ENCODE results near the gene PLD4.
"Not testable (repeated sequence)": the region's sequence is repeated elsewhere in the genome, so short reads cannot be mapped to it uniquely, and the experiment has no call there.

Gene PLD4

GRCh38 chr14:104939666-104940410 is 15.2 kb downstream of the PLD4 start:
- DNase-seq (ENCODE audit: low read depth in 4 of 4, low spot score in 1 of 4): no peak

GRCh38 chr14:104940526-104941150 is 16.0 kb downstream of the PLD4 start:
- DNase-seq (ENCODE audit: low read depth in 4 of 4, low spot score in 1 of 4): no peak

GRCh38 chr14:104941508-104942365 is 17.1 kb downstream of the PLD4 start:
- DNase-seq (ENCODE audit: low read depth in 4 of 4, low spot score in 1 of 4): no peak

DNA sequence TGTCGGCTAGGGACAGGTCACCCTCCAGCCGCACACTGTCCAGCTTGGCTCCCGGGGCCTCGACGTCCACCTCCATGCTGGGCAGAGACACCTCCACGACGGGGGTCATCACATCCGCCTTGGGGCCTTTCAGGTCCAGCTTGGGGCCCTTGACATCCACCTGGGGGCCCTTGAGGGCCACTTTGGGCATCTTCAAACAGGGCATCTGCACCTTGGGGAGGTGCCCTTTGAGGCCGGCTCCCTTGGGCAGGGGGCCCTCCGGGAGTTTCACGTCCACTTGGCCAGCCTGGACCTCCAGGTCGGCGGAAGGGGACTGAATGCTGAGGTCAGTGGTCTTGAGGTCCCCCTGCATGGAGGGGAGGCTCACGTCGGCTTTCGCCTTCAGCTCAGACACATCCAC is 17.9 kb downstream of the PLD4 start:
- no peak for DNase-seq (ENCODE audit: low read depth in 4 of 4, low spot score in 1 of 4)

DNA sequence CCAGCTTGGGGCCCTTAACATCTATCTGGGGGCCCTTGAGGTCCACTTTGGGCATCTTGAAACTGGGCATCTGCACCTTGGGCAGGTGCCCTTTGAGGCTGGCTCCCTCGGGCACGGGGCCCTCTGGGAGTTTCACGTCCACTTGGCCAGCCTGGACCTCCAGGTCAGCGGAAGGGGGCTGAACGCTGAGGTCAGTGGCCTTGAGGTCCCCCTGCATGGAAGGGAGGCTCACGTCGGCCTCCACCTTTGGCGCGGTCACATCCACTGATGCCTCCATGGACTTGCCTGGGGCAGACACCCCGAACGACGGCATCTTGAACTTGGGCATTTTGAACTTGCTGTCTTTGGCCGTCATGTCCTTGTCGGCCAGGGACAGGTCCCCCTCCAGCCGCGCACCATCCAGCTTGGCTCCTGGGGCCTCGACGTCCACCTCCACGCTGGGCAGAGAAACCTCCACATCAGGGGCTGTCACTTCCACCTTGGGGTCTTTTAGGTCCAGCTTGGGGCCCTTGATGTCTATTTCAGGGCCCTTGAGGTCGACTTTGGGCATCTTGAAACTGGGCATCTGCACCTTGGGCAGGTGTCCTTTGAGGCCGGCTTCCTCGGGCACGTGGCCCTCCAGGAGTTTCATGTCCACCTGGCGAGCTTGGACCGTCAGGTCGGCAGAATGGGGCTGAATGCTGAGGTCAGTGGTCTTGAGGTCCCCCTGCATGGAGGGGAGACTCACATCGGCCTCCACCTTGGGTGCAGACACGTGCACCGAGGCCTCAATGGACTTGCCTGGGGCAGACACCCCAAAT is 18.7 kb downstream of the PLD4 start:
- DNase-seq (ENCODE audit: low read depth in 4 of 4, low spot score in 1 of 4): not testable (repeated sequence)

- not testable (repeated sequence) for DNase-seq (ENCODE audit: low read depth in 4 of 4, low spot score in 1 of 4)
These were observed 19.3 kb downstream of the PLD4 start for GRCh38 chr14:104944016-104944308.

DNA sequence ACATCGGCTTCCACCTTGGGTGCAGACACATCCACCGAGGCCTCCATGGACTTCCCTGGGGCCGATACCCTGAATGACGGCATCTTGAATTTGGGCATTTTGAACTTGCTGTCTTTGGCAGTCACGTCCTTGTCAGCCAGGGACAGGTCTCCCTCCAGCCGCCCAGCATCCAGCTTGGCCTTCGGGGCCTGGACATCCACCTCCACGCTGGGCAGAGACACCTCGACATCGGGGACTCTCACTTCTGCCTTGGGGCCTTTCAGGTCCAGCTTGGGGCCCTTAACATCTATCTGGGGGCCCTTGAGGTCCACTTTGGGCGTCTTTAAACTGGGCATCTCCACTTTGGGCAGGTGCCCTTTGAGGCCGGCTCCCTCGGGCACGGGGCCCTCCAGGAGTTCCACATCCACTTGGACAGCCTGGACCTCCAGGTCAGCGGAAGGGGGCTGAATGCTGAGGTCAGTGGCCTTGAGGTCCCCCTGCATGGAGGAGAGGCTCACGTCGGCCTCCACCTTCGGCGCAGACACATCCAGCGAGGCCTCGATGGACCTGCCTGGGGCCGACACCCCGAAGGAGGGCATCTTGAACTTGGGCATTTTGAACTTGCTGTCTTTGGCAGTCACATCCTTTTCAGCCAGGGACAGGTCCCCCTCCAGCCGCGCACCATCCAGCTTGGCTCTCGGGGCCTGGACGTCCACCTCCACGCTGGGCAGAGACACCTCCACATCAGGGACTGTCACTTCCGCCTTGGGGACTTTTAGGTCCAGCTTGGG is 19.9 kb downstream of the PLD4 start:
- not testable (repeated sequence) for DNase-seq (ENCODE audit: low read depth in 4 of 4, low spot score in 1 of 4)

- not testable (repeated sequence) for DNase-seq (ENCODE audit: low read depth in 4 of 4, low spot score in 1 of 4)
These were observed 20.6 kb downstream of the PLD4 start for GRCh38 chr14:104945266-104945665.

DNA sequence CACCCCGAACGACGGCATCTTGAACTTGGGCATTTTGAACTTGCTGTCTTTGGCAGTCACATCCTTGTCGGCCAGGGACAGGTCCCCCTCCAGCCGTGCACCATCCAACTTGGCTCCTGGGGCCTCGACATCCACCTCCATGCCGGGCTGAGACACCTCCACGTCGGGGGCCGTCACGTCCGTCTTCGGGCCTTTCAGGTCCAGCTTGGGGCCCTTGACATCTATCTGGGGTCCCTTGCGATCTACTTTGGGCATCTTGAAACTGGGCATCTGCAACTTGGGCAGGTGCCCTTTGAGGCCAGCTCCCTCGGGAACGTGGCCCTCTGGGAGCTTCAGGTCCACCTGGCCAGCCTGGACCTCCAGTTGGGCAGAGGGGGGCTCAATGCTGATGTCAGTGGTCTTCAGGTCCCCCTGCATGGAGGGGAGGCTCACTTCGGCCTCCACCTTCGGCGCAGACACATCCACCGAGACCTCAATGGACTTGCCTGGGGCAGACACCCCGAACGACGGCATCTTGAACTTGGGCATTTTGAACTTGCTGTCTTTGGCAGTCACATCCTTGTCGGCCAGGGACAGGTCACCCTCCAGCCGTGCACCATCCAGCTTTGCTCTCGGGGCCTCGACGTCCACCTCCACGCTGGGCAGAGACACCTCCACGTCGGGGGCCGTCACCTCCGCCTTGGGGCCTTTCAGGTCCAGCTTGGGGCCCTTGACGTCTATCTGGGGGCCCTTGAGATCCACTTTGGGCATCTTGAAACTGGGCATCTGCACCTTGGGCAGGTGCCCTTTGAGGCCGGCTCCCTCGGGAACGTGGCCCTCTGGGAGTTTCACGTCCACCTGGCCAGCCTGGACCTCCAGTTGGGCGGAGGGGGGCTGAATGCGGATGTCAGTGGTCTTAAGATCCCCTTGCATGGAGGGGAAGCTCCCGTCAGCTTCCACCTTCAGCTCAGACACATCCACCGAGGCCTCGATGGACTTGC is 21.6 kb downstream of the PLD4 start:
- DNase-seq (ENCODE audit: low read depth in 4 of 4, low spot score in 1 of 4): not testable (repeated sequence)

DNA sequence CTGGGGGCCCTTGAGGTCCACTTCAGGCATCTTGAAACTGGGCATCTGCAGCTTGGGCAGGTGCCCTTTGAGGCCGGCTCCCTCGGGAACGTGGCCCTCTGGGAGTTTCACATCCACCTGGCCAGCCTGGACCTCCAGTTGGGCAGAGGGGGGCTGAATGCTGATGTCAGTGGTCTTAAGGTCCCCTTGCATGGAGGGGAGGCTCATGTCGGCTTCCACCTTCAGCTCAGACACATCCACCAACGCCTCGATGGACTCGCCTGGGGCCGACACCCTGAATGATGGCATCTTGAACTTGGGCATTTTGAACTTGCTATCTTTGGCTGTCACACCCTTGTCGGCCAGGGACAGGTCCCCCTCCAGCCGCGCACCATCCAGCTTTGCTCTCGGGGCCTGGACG is 22.5 kb downstream of the PLD4 start:
- DNase-seq (ENCODE audit: low read depth in 4 of 4, low spot score in 1 of 4): not testable (repeated sequence)

DNA sequence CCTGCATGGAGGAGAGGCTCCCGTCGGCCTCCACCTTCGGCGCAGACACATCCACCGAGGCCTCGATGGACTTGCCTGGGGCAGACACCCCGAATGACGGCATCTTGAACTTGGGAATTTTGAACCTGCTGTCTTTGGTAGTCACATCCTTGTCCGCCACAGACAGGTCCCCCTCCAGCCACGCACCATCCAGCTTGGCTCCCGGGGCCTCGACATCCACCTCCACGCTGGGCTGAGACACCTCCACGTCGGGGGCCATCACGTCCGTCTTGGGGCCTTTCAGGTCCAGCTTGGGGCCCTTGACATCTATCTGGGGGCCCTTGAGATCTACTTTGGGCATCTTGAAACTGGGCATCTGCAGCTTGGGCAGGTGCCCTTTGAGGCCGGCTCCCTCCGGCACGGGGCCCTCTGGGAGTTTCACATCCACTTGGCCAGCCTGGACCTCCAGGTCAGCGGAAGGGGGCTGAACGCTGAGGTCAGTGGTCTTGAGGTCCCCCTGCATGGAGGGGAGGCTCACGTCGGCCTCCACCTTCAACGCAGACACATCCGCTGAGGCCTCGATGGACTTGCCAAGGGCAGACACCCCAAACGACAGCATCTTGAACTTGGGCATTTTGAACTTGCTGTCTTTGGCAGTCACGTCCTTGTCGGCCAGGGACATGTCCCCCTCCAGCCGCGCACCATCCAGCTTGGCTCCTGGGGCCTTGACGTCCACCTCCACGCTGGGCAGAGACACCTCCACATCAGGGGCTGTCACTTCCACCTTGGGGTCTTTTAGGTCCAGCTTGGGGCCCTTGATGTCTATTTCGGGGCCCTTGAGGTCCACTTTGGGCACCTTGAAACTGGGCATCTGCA is 23.4 kb downstream of the PLD4 start:
- not testable (repeated sequence) for DNase-seq (ENCODE audit: low read depth in 4 of 4, low spot score in 1 of 4)

GRCh38 chr14:104948736-104949031 is 24.0 kb downstream of the PLD4 start:
- DNase-seq (ENCODE audit: low read depth in 4 of 4, low spot score in 1 of 4): no peak

DNA sequence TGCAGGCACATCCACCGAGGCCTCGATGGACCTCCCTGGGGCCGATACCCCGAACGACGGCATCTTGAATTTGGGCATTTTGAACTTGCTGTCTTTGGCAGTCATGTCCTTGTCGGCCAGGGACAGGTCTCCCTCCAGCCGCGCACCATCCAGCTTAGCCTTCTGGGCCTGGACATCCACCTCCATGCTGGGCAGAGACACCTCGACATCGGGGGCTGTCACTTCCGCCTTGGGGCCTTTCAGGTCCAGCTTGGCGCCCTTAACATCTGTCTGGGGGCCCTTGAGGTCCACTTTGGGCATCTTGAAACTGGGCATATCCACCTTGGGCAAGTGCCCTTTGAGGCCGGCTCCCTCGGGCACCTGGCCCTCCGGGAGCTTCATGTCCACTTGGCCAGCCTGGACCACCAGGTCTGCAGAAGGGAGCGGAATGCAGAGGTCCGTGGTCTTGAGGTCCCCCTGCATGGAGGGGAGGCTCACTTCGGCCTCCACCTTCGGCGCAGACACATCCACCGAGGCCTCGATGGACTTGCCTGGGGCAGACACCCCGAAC is 24.8 kb downstream of the PLD4 start:
- not testable (repeated sequence) for DNase-seq (ENCODE audit: low read depth in 4 of 4, low spot score in 1 of 4)

DNA sequence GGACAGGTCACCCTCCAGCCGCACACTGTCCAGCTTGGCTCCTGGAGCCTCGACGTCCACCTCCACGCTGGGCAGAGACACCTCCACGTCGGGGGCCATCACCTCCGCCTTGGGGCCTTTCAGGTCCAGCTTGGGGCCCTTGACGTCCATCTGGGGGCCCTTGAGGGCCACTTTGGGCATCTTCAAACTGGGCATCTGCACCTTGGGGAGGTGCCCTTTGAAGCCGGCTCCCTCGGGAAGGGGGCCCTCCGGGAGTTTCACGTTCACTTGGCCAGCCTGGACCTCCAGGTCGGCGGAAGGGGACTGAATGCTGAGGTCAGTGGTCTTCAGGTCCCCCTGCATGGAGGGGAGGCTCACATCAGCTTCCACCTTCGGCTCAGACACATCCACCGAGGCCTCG is 25.3 kb downstream of the PLD4 start:
- no peak for DNase-seq (ENCODE audit: low read depth in 4 of 4, low spot score in 1 of 4)

DNA sequence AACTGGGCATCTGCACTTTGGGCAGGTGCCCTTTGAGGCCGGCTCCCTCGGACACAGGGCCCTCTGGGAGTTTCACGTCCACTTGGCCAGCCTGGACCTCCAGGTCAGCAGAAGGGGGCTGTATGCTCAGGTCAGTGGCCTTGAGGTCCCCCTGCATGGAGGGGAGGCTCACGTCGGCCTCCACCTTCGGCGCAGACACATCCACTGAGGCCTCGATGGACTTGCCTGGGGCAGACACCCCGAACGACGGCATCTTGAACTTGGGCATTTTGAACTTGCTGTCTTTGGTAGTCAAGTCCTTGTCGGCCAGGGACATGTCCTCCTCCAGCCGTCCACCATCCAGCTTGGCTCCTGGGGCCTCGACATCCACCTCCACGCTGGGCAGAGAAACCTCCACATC is 26.0 kb downstream of the PLD4 start:
- DNase-seq (ENCODE audit: low read depth in 4 of 4, low spot score in 1 of 4): not testable (repeated sequence)

GRCh38 chr14:104951863-104952657 is 27.4 kb downstream of the PLD4 start:
- DNase-seq (ENCODE audit: low read depth in 4 of 4, low spot score in 1 of 4): not testable (repeated sequence)

DNA sequence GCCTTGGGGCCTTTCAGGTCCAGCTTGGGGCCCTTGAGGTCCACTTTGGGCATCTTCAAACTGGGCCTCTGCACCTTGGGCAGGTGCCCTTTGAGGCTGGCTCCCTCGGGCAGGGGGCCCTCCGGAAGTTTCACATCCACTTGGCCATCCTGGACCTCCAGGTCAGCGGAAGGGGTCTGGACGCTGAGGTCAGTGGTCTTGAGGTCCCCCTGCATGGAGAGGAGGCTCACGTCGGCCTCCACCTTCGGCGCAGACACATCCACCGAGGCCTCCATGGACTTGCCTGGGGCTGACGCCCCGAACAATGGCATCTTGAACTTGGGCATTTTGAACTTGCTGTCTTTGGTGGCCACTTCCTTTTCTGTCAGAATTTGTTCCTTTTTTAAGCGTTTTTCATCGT is 28.4 kb downstream of the PLD4 start:
- no peak for DNase-seq (ENCODE audit: low read depth in 4 of 4, low spot score in 1 of 4)

All from stimulated activated CD4-positive, alpha-beta T cell treated with anti-CD3 and anti-CD28 coated beads, Interleukin-1b, Interleukin-23, amount 100 ng/mL, for 24 hours (primary cell).